Effector CD8-positive, alpha-beta T cell (primary cell): Measurements from ENCODE around the gene NTNG2.
"Not testable (repeated sequence)": the region's sequence is repeated elsewhere in the genome, so short reads cannot be mapped to it uniquely, and the experiment has no call there.

Experiments
- DNase-seq: peaks from one replicate; lab custom pipeline; 2025; lab: John Stamatoyannopoulos, UW
- total RNA-seq, 4 experiments: gene quantifications; one replicate each; lab custom pipeline; 2026; lab: John Stamatoyannopoulos, UW

NTNG2 gene
- 8.8 to 23.1 (median 14.6) reads per million in 4 experiments for total RNA-seq

- DNase-seq, result no peak
Observed at GRCh38 chr9:132161743-132162184, at the start of gene NTNG2. TSS of gene NTNG2 (plus strand) at chr9:132162058. CDS start at chr9:132166832, 4,774 bp downstream.

DNA sequence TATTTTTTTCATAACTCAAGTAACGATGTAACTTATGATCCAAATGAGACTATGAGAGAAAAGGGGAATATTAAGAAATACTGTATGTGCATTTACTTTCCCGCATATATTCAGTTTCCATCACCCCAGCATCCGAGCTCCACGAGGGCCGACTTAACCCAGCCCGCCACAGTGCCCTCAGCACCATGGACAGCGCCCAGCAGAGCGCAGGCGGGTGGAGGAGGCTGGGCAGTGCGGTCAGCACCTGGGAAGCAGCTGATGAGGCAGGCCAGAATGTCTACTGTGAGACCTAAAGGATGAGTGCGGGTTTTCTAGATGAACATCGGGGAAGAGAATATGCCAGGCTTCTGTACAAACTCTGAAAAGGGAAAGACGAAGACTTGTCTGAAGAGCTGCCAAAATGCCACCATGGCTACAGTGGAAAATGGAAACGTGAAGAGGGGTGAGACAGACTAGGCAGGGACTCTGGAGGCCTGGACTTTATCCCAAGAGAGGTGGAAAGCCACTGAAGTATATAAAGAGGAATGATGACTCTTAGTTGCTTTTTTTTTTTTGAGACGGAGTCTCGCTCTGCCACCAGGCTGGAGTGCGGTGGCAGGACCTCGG is 47.7 kb upstream of the NTNG2 start:
- no peak for DNase-seq

DNA sequence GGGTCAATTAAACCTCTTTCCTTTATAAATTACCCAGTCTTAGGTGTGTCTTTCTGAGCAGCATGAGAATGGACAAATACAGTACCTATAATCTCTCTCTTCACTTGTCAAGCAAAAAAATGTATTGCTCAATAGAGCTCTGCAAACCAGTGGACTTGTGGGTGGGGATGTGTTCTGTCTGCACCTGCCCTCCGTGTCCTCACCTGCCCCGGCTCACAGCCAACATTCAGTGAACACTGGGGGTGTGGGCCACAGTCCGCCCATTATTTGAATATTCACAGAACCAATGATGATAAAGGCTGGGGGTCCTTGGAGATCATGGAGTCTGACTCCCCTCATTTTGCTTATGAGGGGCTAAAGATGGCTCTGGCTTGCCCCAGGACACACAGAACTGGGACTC is 45.3 kb upstream of the NTNG2 start:
- no peak for DNase-seq

- DNase-seq, result no peak
Observed at GRCh38 chr9:132117694-132118093, 44.2 kb upstream of the NTNG2 start.

DNA sequence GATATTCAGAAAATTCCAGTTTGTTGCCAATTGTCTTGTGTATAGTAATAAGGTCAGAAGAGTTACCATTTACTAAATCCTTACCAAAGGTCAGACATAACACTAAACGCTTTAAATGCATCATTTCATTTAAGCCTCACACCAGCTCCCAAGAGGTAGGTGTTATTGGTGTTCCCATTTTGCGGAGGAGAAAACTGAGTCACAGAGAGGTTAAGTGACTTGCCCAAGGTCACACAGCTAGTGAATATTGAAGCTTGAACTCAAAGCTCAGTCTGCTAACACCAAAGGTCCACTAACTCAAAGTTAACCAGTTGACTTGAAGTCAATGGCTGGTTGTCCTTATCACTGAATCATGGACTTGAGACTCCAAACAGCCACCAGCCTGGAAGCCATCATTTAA is 40.8 kb upstream of the NTNG2 start:
- no peak for DNase-seq

DNA sequence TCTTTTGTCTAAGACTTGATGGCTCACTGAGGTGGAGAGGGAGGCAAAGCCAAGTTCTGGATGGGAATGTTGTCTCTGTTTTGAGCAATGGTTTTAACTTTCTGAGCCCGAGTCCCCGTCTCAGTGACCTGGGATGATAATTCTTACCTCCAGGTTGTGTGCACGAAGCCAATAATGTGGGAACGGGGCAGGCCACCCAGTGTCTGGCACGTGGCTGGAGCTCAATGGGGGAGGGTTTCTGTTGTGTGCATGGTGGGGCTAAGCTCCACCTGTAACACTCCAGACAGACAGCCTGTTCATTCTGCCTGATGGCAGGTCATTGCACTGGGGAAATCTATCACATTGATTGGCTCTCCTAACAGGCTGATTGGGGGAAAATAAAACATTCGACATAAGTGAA is 37.1 kb upstream of the NTNG2 start:
- DNase-seq, result no peak

- no peak for DNase-seq
Observed at GRCh38 chr9:132125361-132125760, 36.5 kb upstream of the NTNG2 start.

- DNase-seq, result no peak
Observed at GRCh38 chr9:132125944-132126679, 35.7 kb upstream of the NTNG2 start.

DNA sequence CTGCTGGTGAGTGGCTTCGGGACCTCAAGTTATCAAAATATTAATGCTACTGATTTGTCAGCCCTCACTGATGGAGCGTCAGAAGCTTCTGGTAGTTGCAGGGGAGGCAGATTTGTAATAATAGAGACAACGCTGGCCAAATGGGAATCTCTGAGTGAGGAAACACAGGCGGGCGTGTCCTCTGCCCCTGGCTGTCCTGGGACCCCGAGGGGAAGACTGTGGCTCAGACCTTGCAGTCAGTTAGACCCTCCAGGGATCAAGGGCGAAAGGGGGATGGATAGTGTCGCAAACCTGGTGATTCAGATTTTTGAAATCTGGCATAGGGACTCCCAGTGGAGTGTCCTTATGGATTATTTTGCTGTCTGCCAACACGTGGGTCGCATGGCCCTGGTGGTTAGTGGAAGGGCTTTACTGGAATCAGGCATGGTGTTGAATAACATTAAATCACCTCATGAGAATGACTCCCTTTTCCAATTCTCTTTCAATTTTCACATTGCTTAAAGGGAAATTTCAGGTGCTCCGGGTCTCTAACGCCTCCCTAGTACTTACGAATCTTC is 35.1 kb upstream of the NTNG2 start:
- DNase-seq, result no peak

DNA sequence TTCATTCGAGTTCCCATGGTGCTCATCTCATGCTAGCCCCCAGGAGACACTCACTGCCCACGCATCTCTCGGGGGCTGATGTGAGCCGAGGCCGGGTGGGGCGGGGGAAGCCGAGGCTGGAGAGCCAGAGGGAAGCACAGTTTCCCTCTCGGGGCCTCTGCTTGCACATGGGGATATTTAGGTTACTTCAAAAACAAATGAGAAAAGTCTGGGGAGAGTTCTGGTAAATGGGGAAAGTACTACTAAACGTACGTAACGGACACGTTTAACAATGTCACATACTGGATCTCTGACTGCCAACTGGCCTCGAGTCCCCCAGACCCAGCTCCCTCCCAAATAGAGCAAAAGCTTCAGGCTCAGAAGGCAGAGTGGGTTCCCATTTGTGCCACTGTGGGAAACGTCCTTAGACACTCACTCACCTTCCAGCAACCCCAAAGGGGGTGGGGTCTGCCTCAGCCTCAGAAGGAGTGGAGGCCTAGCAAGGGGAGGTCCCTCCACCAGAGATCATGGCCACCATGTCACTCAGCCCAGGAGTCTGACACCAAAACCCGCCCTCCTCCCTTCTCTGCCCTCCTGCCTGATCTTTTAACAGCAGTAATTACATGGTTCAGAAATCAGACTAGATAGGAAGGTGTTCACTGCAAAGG is 33.8 kb upstream of the NTNG2 start:
- no peak for DNase-seq

DNA sequence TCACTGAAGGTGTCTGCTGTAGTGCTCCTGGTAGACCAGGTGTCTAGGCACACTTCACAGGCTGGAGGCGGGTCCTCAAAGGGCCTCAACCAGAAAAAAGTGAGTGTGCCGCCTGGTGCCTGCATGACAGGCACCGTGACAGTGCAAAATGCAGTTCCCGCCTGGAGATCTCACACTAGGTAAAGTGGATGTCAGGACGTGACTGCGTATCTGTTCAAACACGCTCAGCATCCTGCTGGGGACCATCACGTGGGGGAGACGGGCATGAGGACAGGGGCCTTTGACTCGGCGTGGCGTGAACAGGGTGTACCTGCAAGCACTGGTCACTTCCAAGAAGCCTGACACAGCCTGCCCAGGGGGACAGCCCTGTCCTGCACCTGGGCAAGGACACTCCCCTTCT is 32.3 kb upstream of the NTNG2 start:
- DNase-seq, result no peak

DNA sequence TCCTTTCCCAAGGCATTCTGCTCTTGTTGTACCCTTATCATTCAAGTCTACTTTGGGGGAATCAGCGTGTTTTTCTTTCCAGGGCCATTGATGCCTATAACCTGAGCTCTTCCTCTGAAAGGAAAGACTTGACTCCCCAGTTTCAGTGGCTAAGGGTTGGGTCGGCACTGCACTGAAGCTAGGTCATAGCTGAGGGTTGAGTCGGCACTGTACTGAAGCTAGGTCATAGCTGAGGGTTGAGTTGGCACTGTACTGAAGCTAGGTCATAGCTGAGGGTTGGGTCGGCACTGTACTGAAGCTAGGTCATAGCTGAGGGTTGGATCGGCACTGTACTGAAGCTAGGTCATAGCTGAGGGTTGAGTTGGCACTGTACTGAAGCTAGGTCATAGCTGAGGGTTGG is 27.8 kb upstream of the NTNG2 start:
- DNase-seq, result not testable (repeated sequence)

DNA sequence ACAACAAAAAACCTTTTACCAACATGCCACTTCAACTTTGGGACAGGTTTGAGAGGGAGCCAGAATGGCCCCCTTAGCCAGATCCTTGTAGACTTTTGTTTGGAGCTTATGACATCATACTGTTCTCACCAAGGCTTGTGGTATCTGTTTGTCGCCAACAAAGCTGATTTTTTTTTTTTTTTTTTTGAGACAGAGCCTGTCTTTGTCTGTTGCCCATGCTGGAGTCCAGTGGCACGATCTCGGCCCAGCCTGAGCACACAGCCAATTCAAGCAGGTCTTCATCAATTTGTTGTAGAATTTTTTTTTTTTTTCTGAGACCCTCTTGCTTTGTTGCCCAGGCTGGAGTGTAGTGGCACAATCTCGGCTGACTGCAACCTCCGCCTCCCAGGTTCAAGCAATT is 26.4 kb upstream of the NTNG2 start:
- no peak for DNase-seq

- DNase-seq, result no peak
Observed at GRCh38 chr9:132136151-132136780, 25.6 kb upstream of the NTNG2 start.

DNA sequence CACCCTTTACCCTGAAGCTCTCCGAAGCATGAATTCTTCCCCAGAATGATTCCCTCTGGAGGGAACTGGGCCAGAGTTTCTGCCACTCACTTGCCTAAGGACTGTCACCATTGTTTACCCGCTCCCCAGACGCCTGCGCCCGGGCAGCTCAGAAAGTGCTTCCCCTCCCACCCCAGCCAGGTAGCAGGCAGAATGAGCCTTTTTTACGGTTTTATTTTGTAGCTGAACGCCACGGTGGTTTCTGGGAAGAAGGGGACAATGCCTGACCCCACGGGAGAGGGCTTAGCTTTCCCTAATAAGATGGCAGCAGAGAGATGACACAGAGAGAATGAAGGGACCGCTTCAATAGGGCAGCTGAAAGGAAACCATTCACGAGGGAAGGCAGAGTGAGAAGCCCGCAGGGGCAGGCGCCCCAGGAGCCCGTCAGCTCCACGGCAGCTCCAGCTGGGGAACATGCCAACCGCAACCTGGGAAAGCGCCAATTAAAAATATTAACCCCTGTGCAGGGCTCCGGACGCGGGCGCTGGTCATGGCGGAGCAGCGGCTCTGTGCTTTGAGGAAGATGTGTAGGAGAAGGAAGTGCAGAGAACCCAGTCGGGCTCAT is 20.4 kb upstream of the NTNG2 start:
- DNase-seq, result no peak

- no peak for DNase-seq
Observed at GRCh38 chr9:132141948-132142594, 19.8 kb upstream of the NTNG2 start.

GRCh38 chr9:132142924-132143323 is 18.9 kb upstream of the NTNG2 start:
- DNase-seq, result no peak

GRCh38 chr9:132143359-132143758 is 18.5 kb upstream of the NTNG2 start:
- DNase-seq, result no peak

GRCh38 chr9:132144708-132145365 is 17.0 kb upstream of the NTNG2 start:
- no peak for DNase-seq

DNA sequence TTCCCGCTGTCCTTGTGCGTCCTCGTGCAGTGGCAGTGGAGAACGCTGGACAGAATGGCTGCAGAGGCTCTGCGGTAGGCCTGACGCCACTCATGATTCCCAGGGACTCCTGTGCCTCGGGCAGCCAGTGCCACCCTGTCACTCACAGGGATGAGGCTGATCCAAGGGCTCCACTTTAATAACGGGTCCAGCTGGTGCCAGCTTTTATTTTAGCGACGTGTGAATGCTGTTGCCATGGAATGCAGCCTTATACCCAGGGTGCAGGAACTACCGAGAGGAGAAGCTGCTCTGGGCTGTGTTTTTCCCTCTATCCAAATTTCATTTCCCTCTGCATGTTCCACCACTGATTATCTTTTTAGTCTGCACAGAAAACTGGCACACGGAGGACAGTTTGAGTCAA is 15.8 kb upstream of the NTNG2 start:
- no peak for DNase-seq

GRCh38 chr9:132146575-132146974 is 15.3 kb upstream of the NTNG2 start:
- DNase-seq, result no peak
